WTC11 (cell line): ENCODE results near the gene VPS25. TPM values are rescaled to one million over a fixed set of nuclear protein-coding genes. Genes with fewer than 3 reads are reported as not detected.

Source experiments
- GABPB1 ChIP-seq: sonication (generic); formaldehyde crosslinking; IDR thresholded peaks from 2 replicates; pipeline ENCODE4 v1.8.1; 2023; ENCODE audit warnings: mild to moderate bottlenecking, missing genetic modification reagents
- HMGA2 ChIP-seq: fragments of 250-450 bp; sonication (Bioruptor Pico); IDR thresholded peaks from 2 replicates; pipeline ENCODE4 v1.4.0; 2021; ENCODE audit warnings: mild to moderate bottlenecking, moderate library complexity
- JAZF1 ChIP-seq: fragments of 250-450 bp; sonication (Bioruptor Pico); IDR thresholded peaks from 2 replicates; pipeline ENCODE4 v1.9.0; 2021; ENCODE audit warnings: moderate library complexity, mild to moderate bottlenecking, inconsistent platforms
- JUN ChIP-seq: sonication (generic); formaldehyde crosslinking; IDR thresholded peaks from 2 replicates; pipeline ENCODE4 v1.8.0; 2023; ENCODE audit warnings: mild to moderate bottlenecking, missing genetic modification reagents
- NFE2L1 ChIP-seq: sonication (generic); formaldehyde crosslinking; IDR thresholded peaks from 2 replicates; pipeline ENCODE4 v1.8.1; 2023; ENCODE audit warnings: missing genetic modification reagents
- NR1H2 ChIP-seq: sonication (generic); formaldehyde crosslinking; IDR thresholded peaks from 2 replicates; pipeline ENCODE4 v1.9.0; 2021; ENCODE audit warnings: mild to moderate bottlenecking, moderate library complexity, missing genetic modification reagents
- RELA ChIP-seq: sonication (generic); formaldehyde crosslinking; IDR thresholded peaks from 2 replicates; pipeline ENCODE4 v1.8.1; 2022; ENCODE audit warnings: missing genetic modification reagents, mild to moderate bottlenecking, borderline replicate concordance
- SMAD4 ChIP-seq: sonication (generic); formaldehyde crosslinking; IDR thresholded peaks from 2 replicates; pipeline ENCODE4 v1.8.0; 2022; ENCODE audit warnings: mild to moderate bottlenecking, missing genetic modification reagents
- ZBTB21 ChIP-seq: sonication (generic); formaldehyde crosslinking; IDR thresholded peaks from 2 replicates; pipeline ENCODE4 v1.8.1; 2023; ENCODE audit warnings: mild to moderate bottlenecking, missing genetic modification reagents, borderline replicate concordance
- ZNF396 ChIP-seq: fragments of 250-450 bp; sonication (Bioruptor Pico); IDR thresholded peaks from 2 replicates; pipeline ENCODE4 v1.8.0; 2021; ENCODE audit warnings: mild to moderate bottlenecking, moderate library complexity, borderline replicate concordance
- ZNF671 ChIP-seq: fragments of 250-450 bp; sonication (Bioruptor Pico); IDR thresholded peaks from 2 replicates; pipeline ENCODE4 v1.8.0; 2021; ENCODE audit warnings: mild to moderate bottlenecking
- total RNA-seq: library from RNA; stranded (reverse); gene quantifications from 3 replicates; pipeline ENCODE4 v1.2.3, GENCODE V29; 2021
- TF ChIP-seq, protein P1 (sequence below): sonication (generic); formaldehyde crosslinking; IDR thresholded peaks from 2 replicates; pipeline ENCODE4 v1.8.1; 2023; ENCODE audit warnings: mild to moderate bottlenecking, moderate library complexity, missing genetic modification reagents
- TF ChIP-seq, protein P2 (sequence below): sonication (generic); formaldehyde crosslinking; IDR thresholded peaks from 2 replicates; pipeline ENCODE4 v1.8.1; 2023; ENCODE audit warnings: mild to moderate bottlenecking, missing genetic modification reagents, moderate library complexity
- TF ChIP-seq, protein P3 (sequence below): sonication (generic); formaldehyde crosslinking; IDR thresholded peaks from 2 replicates; pipeline ENCODE4 v1.8.1; 2022; ENCODE audit warnings: low read depth, mild to moderate bottlenecking, moderate library complexity, missing genetic modification reagents, borderline replicate concordance
- TF ChIP-seq, protein P4 (sequence below): fragments of 250-450 bp; sonication (Bioruptor Pico); IDR thresholded peaks from 2 replicates; pipeline ENCODE4 v1.9.0; 2021; ENCODE audit warnings: moderate library complexity, mild to moderate bottlenecking, inconsistent platforms, borderline replicate concordance
- TF ChIP-seq, protein P5 (sequence below): sonication (generic); formaldehyde crosslinking; IDR thresholded peaks from 2 replicates; pipeline ENCODE4 v1.8.0; 2023; ENCODE audit warnings: mild to moderate bottlenecking, missing genetic modification reagents
- TF ChIP-seq, protein P6 (sequence below): sonication (generic); formaldehyde crosslinking; IDR thresholded peaks from 2 replicates; pipeline ENCODE4 v1.8.1; 2023; ENCODE audit warnings: mild to moderate bottlenecking, missing genetic modification reagents
- TF ChIP-seq, protein P7 (sequence below): sonication (generic); formaldehyde crosslinking; conservative IDR thresholded peaks from 2 replicates; pipeline ENCODE4 v1.8.1; 2022; ENCODE audit warnings: mild to moderate bottlenecking, missing genetic modification reagents
- TF ChIP-seq, protein P8 (sequence below): sonication (generic); formaldehyde crosslinking; IDR thresholded peaks from 2 replicates; pipeline ENCODE4 v1.8.0; 2022; ENCODE audit warnings: missing genetic modification reagents
- TF ChIP-seq, protein P9 (sequence below): sonication (generic); formaldehyde crosslinking; IDR thresholded peaks from 2 replicates; pipeline ENCODE4 v1.8.1; 2023; ENCODE audit warnings: mild to moderate bottlenecking, missing genetic modification reagents, borderline replicate concordance

The VPS25 gene
- total RNA-seq, 1 experiment from 2014 or later: 98.6 TPM

DNA sequence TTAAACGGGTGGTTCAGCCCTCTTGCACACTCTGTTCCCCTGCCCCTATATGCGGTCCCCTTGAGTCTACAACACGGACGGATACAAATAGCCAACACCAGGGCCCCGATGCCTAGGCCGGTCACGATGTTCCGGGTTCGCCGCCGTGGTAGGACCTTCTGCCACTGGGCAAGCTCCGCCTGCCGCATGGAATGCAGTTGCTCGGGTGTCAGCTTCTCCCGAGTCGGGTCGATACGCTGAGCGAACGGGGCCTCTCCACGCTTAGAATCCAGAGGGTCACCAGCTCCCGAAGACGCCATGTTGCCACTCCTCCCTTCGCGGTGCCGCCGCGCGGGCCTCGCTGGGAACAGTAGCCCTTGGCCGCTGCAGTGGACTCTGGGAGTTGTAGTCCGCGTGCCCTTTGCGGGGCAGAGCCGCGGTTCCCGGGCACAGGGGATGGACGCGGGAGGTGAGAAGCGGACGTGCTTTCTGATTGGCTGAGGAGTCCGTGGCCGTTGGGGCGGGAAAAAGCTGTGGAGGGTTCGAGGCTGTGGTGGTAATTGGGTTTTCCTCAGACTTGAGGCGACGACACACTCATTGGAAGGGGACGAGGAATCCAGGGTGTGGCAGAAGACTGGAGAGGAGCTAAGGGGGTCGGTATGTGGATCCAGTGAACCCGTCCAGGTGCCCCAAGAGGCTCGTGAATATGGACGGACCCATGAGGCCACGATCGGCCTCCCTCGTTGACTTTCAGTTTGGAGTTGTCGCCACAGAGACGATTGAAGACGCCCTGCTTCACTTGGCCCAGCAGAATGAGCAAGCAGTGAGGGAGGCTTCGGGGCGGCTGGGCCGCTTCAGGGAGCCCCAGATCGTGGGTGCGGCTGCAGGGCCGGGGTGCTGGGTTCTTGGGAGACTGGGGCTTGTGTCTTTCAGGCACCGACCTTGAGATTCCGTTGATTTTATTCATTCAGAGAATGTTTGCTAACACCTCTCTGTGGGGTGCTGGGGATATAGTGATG lies 25.4 kb downstream of the VPS25 start, which contains the start of the genes CNTD1 and COA3 (continued):
- TF ChIP-seq, protein P1, sequence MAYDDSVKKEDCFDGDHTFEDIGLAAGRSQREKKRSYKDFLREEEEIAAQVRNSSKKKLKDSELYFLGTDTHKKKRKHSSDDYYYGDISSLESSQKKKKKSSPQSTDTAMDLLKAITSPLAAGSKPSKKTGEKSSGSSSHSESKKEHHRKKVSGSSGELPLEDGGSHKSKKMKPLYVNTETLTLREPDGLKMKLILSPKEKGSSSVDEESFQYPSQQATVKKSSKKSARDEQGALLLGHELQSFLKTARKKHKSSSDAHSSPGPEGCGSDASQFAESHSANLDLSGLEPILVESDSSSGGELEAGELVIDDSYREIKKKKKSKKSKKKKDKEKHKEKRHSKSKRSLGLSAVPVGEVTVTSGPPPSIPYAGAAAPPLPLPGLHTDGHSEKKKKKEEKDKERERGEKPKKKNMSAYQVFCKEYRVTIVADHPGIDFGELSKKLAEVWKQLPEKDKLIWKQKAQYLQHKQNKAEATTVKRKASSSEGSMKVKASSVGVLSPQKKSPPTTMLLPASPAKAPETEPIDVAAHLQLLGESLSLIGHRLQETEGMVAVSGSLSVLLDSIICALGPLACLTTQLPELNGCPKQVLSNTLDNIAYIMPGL (CRISPR knock-in tag): peak; percentile 78
- TF ChIP-seq NR1H2 (CRISPR knock-in tag): no peak
- TF ChIP-seq, protein P2, sequence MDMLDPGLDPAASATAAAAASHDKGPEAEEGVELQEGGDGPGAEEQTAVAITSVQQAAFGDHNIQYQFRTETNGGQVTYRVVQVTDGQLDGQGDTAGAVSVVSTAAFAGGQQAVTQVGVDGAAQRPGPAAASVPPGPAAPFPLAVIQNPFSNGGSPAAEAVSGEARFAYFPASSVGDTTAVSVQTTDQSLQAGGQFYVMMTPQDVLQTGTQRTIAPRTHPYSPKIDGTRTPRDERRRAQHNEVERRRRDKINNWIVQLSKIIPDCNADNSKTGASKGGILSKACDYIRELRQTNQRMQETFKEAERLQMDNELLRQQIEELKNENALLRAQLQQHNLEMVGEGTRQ: no peak; the same call in 1 of the 2 replicates
- TF ChIP-seq, protein P3, sequence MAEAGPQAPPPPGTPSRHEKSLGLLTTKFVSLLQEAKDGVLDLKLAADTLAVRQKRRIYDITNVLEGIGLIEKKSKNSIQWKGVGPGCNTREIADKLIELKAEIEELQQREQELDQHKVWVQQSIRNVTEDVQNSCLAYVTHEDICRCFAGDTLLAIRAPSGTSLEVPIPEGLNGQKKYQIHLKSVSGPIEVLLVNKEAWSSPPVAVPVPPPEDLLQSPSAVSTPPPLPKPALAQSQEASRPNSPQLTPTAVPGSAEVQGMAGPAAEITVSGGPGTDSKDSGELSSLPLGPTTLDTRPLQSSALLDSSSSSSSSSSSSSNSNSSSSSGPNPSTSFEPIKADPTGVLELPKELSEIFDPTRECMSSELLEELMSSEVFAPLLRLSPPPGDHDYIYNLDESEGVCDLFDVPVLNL: peak; percentile 82; the same call in 1 of the 2 replicates
- TF ChIP-seq, protein P4, sequence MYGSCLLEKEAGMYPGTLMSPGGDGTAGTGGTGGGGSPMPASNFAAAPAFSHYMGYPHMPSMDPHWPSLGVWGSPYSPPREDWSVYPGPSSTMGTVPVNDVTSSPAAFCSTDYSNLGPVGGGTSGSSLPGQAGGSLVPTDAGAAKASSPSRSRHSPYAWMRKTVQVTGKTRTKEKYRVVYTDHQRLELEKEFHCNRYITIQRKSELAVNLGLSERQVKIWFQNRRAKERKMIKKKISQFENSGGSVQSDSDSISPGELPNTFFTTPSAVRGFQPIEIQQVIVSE (CRISPR knock-in tag): no peak
- no peak for TF ChIP-seq ZNF671 (CRISPR knock-in tag)
- TF ChIP-seq, protein P5, sequence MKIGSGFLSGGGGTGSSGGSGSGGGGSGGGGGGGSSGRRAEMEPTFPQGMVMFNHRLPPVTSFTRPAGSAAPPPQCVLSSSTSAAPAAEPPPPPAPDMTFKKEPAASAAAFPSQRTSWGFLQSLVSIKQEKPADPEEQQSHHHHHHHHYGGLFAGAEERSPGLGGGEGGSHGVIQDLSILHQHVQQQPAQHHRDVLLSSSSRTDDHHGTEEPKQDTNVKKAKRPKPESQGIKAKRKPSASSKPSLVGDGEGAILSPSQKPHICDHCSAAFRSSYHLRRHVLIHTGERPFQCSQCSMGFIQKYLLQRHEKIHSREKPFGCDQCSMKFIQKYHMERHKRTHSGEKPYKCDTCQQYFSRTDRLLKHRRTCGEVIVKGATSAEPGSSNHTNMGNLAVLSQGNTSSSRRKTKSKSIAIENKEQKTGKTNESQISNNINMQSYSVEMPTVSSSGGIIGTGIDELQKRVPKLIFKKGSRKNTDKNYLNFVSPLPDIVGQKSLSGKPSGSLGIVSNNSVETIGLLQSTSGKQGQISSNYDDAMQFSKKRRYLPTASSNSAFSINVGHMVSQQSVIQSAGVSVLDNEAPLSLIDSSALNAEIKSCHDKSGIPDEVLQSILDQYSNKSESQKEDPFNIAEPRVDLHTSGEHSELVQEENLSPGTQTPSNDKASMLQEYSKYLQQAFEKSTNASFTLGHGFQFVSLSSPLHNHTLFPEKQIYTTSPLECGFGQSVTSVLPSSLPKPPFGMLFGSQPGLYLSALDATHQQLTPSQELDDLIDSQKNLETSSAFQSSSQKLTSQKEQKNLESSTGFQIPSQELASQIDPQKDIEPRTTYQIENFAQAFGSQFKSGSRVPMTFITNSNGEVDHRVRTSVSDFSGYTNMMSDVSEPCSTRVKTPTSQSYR: peak; percentile 94; the same call in 1 of the 2 replicates
- TF ChIP-seq NFE2L1: peak; percentile 98
- TF ChIP-seq, protein P6, sequence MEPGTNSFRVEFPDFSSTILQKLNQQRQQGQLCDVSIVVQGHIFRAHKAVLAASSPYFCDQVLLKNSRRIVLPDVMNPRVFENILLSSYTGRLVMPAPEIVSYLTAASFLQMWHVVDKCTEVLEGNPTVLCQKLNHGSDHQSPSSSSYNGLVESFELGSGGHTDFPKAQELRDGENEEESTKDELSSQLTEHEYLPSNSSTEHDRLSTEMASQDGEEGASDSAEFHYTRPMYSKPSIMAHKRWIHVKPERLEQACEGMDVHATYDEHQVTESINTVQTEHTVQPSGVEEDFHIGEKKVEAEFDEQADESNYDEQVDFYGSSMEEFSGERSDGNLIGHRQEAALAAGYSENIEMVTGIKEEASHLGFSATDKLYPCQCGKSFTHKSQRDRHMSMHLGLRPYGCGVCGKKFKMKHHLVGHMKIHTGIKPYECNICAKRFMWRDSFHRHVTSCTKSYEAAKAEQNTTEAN (CRISPR knock-in tag): peak; percentile 66
- TF ChIP-seq RELA (CRISPR knock-in tag): peak; percentile 71; the same call in 1 of the 2 replicates
- TF ChIP-seq JUN (CRISPR knock-in tag): peak; percentile 73; the same call in 1 of the 2 replicates
- TF ChIP-seq ZBTB21: no peak
- TF ChIP-seq, protein P7, sequence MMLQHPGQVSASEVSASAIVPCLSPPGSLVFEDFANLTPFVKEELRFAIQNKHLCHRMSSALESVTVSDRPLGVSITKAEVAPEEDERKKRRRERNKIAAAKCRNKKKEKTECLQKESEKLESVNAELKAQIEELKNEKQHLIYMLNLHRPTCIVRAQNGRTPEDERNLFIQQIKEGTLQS (CRISPR knock-in tag): no peak
- no peak for TF ChIP-seq ZNF396
- TF ChIP-seq JAZF1 (CRISPR knock-in tag): no peak
- TF ChIP-seq, protein P8, sequence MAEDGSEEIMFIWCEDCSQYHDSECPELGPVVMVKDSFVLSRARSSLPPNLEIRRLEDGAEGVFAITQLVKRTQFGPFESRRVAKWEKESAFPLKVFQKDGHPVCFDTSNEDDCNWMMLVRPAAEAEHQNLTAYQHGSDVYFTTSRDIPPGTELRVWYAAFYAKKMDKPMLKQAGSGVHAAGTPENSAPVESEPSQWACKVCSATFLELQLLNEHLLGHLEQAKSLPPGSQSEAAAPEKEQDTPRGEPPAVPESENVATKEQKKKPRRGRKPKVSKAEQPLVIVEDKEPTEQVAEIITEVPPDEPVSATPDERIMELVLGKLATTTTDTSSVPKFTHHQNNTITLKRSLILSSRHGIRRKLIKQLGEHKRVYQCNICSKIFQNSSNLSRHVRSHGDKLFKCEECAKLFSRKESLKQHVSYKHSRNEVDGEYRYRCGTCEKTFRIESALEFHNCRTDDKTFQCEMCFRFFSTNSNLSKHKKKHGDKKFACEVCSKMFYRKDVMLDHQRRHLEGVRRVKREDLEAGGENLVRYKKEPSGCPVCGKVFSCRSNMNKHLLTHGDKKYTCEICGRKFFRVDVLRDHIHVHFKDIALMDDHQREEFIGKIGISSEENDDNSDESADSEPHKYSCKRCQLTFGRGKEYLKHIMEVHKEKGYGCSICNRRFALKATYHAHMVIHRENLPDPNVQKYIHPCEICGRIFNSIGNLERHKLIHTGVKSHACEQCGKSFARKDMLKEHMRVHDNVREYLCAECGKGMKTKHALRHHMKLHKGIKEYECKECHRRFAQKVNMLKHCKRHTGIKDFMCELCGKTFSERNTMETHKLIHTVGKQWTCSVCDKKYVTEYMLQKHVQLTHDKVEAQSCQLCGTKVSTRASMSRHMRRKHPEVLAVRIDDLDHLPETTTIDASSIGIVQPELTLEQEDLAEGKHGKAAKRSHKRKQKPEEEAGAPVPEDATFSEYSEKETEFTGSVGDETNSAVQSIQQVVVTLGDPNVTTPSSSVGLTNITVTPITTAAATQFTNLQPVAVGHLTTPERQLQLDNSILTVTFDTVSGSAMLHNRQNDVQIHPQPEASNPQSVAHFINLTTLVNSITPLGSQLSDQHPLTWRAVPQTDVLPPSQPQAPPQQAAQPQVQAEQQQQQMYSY: no peak
- TF ChIP-seq GABPB1: peak; percentile 80
- TF ChIP-seq, protein P9, sequence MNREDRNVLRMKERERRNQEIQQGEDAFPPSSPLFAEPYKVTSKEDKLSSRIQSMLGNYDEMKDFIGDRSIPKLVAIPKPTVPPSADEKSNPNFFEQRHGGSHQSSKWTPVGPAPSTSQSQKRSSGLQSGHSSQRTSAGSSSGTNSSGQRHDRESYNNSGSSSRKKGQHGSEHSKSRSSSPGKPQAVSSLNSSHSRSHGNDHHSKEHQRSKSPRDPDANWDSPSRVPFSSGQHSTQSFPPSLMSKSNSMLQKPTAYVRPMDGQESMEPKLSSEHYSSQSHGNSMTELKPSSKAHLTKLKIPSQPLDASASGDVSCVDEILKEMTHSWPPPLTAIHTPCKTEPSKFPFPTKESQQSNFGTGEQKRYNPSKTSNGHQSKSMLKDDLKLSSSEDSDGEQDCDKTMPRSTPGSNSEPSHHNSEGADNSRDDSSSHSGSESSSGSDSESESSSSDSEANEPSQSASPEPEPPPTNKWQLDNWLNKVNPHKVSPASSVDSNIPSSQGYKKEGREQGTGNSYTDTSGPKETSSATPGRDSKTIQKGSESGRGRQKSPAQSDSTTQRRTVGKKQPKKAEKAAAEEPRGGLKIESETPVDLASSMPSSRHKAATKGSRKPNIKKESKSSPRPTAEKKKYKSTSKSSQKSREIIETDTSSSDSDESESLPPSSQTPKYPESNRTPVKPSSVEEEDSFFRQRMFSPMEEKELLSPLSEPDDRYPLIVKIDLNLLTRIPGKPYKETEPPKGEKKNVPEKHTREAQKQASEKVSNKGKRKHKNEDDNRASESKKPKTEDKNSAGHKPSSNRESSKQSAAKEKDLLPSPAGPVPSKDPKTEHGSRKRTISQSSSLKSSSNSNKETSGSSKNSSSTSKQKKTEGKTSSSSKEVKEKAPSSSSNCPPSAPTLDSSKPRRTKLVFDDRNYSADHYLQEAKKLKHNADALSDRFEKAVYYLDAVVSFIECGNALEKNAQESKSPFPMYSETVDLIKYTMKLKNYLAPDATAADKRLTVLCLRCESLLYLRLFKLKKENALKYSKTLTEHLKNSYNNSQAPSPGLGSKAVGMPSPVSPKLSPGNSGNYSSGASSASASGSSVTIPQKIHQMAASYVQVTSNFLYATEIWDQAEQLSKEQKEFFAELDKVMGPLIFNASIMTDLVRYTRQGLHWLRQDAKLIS (CRISPR knock-in tag): 0 out of 2 replicates have a peak, but pooled peaks have one; percentile 75
- no peak for TF ChIP-seq HMGA2 (CRISPR knock-in tag)
- TF ChIP-seq SMAD4 (CRISPR knock-in tag): no peak
